HepG2 (cell line): Measurements from ENCODE around the gene CHAF1A. TPM values are rescaled to one million over a fixed set of nuclear protein-coding genes. Genes with fewer than 3 reads are reported as not detected.

Experiments
- ATAC-seq: fragments of 200-7000 bp; cut with Tn5 transposase; 3 replicates; pipeline ENCODE4 v1.9.1; 2020; ENCODE audit warnings: mild to moderate bottlenecking, moderate library complexity
- BruUV-seq: library from RNA; stranded (reverse); fragments of 400-500 nt; replicated peaks from 2 replicates; lab custom pipeline; 2021; lab: Mats Ljungman, UMichigan
- CTCF ChIA-PET: fragments of 300-600 bp; formaldehyde crosslinking; extraction: SDS; loops from one replicate; lab custom pipeline; 2021; ENCODE audit warnings: low total read pairs, inconsistent platforms, low intra/inter-chr PET ratio; lab: Yijun Ruan, JAX
- POLR2A ChIA-PET: fragments of 350-600 bp; sonication (Branson Sonifier 250); formaldehyde crosslinking; loops from one replicate; lab custom pipeline; 2020; ENCODE audit warnings: antibody characterized with exemption, inconsistent platforms; lab: Yijun Ruan, JAX
- DNase-seq: peaks from one replicate; pipeline ENCODE4 v3.0.0-alpha.2; 2015; ENCODE audit warnings: low spot score
- FAIRE-seq: peaks from 3 replicates; lab custom pipeline; 2011; peaks lifted over from hg19 to GRCh38; lab: Jason Lieb, UNC
- H2AFZ ChIP-seq: one replicate; pipeline ENCODE4 v1.6.1; 2011; ENCODE audit warnings: low read length, inconsistent platforms
- H3K27ac ChIP-seq: fragments of 300-600 bp; 3 replicates; pipeline ENCODE4 v1.8.0; 2011; ENCODE audit warnings: mixed run types, mild to moderate bottlenecking, mixed read lengths, low read length, inconsistent platforms; ENCODE audit not compliant: insufficient read depth; ENCODE audit errors: extremely low read length
- H3K27me3 ChIP-seq, 2 experiments: fragments of 200-600 bp in 1 of 2; 2 replicates in 1 of 2; 3 replicates in 1 of 2; pipeline versions ENCODE4 v1.6.0 to v1.8.0; 2011; ENCODE audit warnings: low read length in 2 of 2, mild to moderate bottlenecking in 2 of 2, moderate library complexity in 2 of 2, inconsistent platforms in 1 of 2; ENCODE audit not compliant: insufficient read depth in 2 of 2, control insufficient read depth in 1 of 2
- H3K36me3 ChIP-seq, 2 experiments: fragments of 200-600 bp in 1 of 2; replicated peaks in 1 of 2; 2 replicates in 1 of 2; 3 replicates in 1 of 2; pipeline versions ENCODE4 v1.5.1 to v1.8.0; 2011; ENCODE audit warnings: low read length in 2 of 2, inconsistent platforms in 1 of 2; ENCODE audit not compliant: insufficient read depth in 2 of 2, control insufficient read depth in 1 of 2
- H3K4me1 ChIP-seq: 2 replicates; pipeline ENCODE4 v1.5.1; 2012; ENCODE audit warnings: low read length, inconsistent platforms; ENCODE audit not compliant: insufficient read depth
- H3K4me2 ChIP-seq: 2 replicates; pipeline ENCODE4 v1.6.0; 2011; ENCODE audit warnings: low read depth, low read length, inconsistent platforms
- H3K4me3 ChIP-seq, 3 experiments: fragments of 200-600 bp in 1 of 3; sonication (generic), shearing (Covaris generic) in 1 of 3; replicated peaks in 1 of 3; 2 replicates each; pipeline ENCODE4 v1.5.1; 2011 to 2016; ENCODE audit warnings: low read length in 3 of 3, inconsistent platforms in 2 of 3, low read depth in 2 of 3, mild to moderate bottlenecking in 2 of 3, control low read depth in 1 of 3, mixed read lengths in 1 of 3; ENCODE audit not compliant: insufficient read depth in 1 of 3
- H3K79me2 ChIP-seq: one replicate; pipeline ENCODE4 v1.6.1; 2011; ENCODE audit warnings: low read length, inconsistent platforms; ENCODE audit not compliant: insufficient read depth
- H3K9ac ChIP-seq: 2 replicates; pipeline ENCODE4 v1.6.0; 2011; ENCODE audit warnings: mild to moderate bottlenecking, low read depth, low read length, inconsistent platforms; ENCODE audit not compliant: insufficient read depth
- H3K9me3 ChIP-seq: 2 replicates; pipeline ENCODE4 v1.5.1; 2012; ENCODE audit warnings: mild to moderate bottlenecking, low read length
- H4K20me1 ChIP-seq: 2 replicates; pipeline ENCODE4 v1.6.0; 2011; ENCODE audit warnings: inconsistent platforms, mild to moderate bottlenecking, low read length, moderate library complexity; ENCODE audit not compliant: insufficient read depth
- ATM ChIP-seq: fragments of 450-650 bp; IDR thresholded peaks from 2 replicates; pipeline ENCODE4 v1.7.1; 2017; ENCODE audit warnings: mild to moderate bottlenecking, borderline replicate concordance
- IRF1 ChIP-seq: sonication (generic); formaldehyde crosslinking; IDR thresholded peaks from 2 replicates; pipeline ENCODE4 v1.4.0; 2020; ENCODE audit warnings: low read depth, mild to moderate bottlenecking, missing genetic modification reagents
- JUND ChIP-seq: sonication (generic); formaldehyde crosslinking; IDR thresholded peaks from 2 replicates; pipeline ENCODE4 v1.8.0; 2022; ENCODE audit warnings: mild to moderate bottlenecking, missing genetic modification reagents
- PRPF4 ChIP-seq: fragments of 200-400 bp; formaldehyde crosslinking; IDR thresholded peaks from 2 replicates; pipeline ENCODE4 v1.6.1; 2016; ENCODE audit warnings: low read length, low read depth; ENCODE audit not compliant: poor library complexity, severe bottlenecking
- SCMH1 ChIP-seq: sonication (generic); formaldehyde crosslinking; IDR thresholded peaks from 2 replicates; pipeline ENCODE4 v1.9.0; 2021; ENCODE audit warnings: missing genetic modification reagents, mild to moderate bottlenecking, borderline replicate concordance
- SIX1 ChIP-seq: sonication (generic); formaldehyde crosslinking; IDR thresholded peaks from 2 replicates; pipeline ENCODE4 v1.4.0; 2020; ENCODE audit warnings: missing genetic modification reagents, borderline replicate concordance
- SUZ12 ChIP-seq: fragments of 150-350 bp; IDR thresholded peaks from 2 replicates; pipeline ENCODE4 v1.6.1; 2014; ENCODE audit warnings: low read depth, low read length
- THAP11 ChIP-seq: IDR thresholded peaks from 2 replicates; pipeline ENCODE4 v1.6.1; 2016; ENCODE audit warnings: missing biosample characterization, missing genetic modification reagents
- ZNF274 ChIP-seq: sonication (generic); formaldehyde crosslinking; IDR thresholded peaks from 2 replicates; pipeline ENCODE4 v1.5.1; 2020; ENCODE audit warnings: mild to moderate bottlenecking, missing genetic modification reagents
- ZNF292 ChIP-seq: sonication (generic); formaldehyde crosslinking; IDR thresholded peaks from 2 replicates; pipeline ENCODE4 v1.8.1; 2022; ENCODE audit warnings: mild to moderate bottlenecking, low read depth, missing genetic modification reagents, borderline replicate concordance
- ZNF460 ChIP-seq: sonication (generic); formaldehyde crosslinking; IDR thresholded peaks from 2 replicates; pipeline ENCODE4 v1.5.1; 2020; ENCODE audit warnings: missing genetic modification reagents, mild to moderate bottlenecking, borderline replicate concordance
- ZNF468 ChIP-seq: sonication (generic); formaldehyde crosslinking; IDR thresholded peaks from 2 replicates; pipeline ENCODE4 v1.8.0; 2022; ENCODE audit warnings: mild to moderate bottlenecking, moderate library complexity, missing genetic modification reagents
- ZNF776 ChIP-seq: sonication (generic); formaldehyde crosslinking; IDR thresholded peaks from 2 replicates; pipeline ENCODE4 v1.4.0; 2020; ENCODE audit warnings: mild to moderate bottlenecking, missing genetic modification reagents
- ZSCAN9 ChIP-seq: IDR thresholded peaks from 2 replicates; pipeline ENCODE4 v1.6.1; 2016; ENCODE audit warnings: borderline replicate concordance
- WGBS: methylation state at CpG from one replicate; pipeline ENCODE4 v1.1.6; 2017; ENCODE audit warnings: low lambda C conversion rate; 5-methylcytosine and 5-hydroxymethylcytosine counted together
- in situ Hi-C: cut with HindIII; loops from 2 replicates; pipeline ENCODE4 v1.10.0; 2017; ENCODE audit warnings: low pct_unique_long_range_greater_than_20kb; ENCODE audit not compliant: extremely low pct_ligation_motif_present
- intact Hi-C: fragments of 100-400 bp; cut with micrococcal nuclease; formaldehyde crosslinking; loops from one replicate; pipeline ENCODE4 v1.10.0; 2022; ENCODE audit not compliant: unreplicated experiment
- polyA plus RNA-seq, 8 experiments: library from polyadenylated mRNA; depleted of rRNA in 3 of 8; stranded (reverse) in 7 of 8; unstranded in 1 of 8; fragments of >200 nt; fragmentation: Illumina TruSeq in 4 of 8; extraction: Trizol in 4 of 8; gene quantifications; 2 replicates each; pipeline versions ENCODE4 v1.2.1 to v1.2.3, GENCODE V29; 2011 to 2016; ENCODE audit warnings: low read depth in 4 of 8, missing spikeins in 1 of 8, mixed read lengths in 1 of 8; ENCODE audit not compliant: insufficient read depth in 1 of 8
- total RNA-seq, 5 experiments: library from RNA; depleted of rRNA; stranded (reverse); fragments of >200 nt; fragmentation: Illumina TruSeq; extraction: Trizol; gene quantifications; 2 replicates each; pipeline ENCODE4 v1.2.3, GENCODE V29; 2016; ENCODE audit warnings: low read depth in 1 of 5
- TF ChIP-seq, protein P1 (sequence below): sonication (generic); formaldehyde crosslinking; IDR thresholded peaks from 2 replicates; pipeline ENCODE4 v1.5.0; 2020; ENCODE audit warnings: missing genetic modification reagents
- TF ChIP-seq, protein P2 (sequence below): sonication (generic); formaldehyde crosslinking; IDR thresholded peaks from 2 replicates; pipeline ENCODE4; 2020; ENCODE audit warnings: missing genetic modification reagents, mild to moderate bottlenecking, borderline replicate concordance
- TF ChIP-seq, protein P3 (sequence below): sonication (generic); formaldehyde crosslinking; IDR thresholded peaks from 2 replicates; pipeline ENCODE4 v1.5.0; 2020; ENCODE audit warnings: mild to moderate bottlenecking, missing genetic modification reagents, borderline replicate concordance

CHAF1A gene
- total and polyA plus RNA-seq, 2 of the 13 experiments (the other 11 are each of a cell fraction or from before 2014, with no cell fraction given), result 11.0 to 34.8 TPM

DNA sequence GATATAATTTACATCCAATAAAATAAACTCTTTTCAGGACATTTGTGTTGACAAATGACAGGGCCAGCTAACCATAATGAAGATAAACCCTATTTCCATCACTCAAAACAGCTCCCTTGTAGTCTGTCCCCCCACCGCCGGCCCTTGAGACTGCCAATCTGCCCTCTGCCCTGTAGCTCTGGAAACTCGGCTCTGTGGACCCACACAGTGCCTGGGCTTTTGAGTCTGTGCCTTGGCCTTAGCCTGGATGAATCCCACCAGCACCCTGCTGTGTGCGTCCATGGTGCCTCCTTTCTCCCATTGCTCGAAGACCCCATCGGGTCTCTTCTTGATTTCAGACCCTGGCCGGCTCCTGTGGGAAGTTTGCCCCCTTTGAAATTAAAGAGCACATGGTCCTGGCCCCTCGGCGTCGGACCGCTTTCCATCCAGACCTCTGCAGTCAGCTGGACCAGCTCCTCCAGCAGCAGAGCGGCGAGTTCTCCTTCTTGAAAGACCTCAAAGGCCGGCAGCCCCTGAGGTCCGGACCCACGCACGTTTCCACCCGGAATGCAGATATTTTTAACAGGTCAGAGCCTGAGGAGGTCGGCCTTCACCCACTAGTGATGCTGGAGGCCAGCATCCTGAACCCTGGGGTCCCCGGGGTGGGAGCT lies 26.0 kb downstream of the CHAF1A start (continued):
- TF ChIP-seq SIX1 (CRISPR knock-in tag) (no peak), ZNF776 (no peak), PRPF4 (no peak), THAP11 (CRISPR knock-in tag) (no peak)

GRCh38 chr19:4429256-4429655 lies 26.8 kb downstream of the CHAF1A start:
- intact Hi-C loops (no loop called here), in situ Hi-C loops (no loop called here)
- H3K27me3 ChIP-seq, result no peaks in the 10 kb centered on the region
- no peak overlapping the region for H2AFZ ChIP-seq
- BruUV-seq, result no TSS peak
- WGBS, result 97% methylated on average over 15 of the region's 16 CpGs
- H3K36me3 ChIP-seq, result peaks cover 24 to 68% of the 10 kb centered on the region in 2 experiments
- no peak for ATAC-seq
- no peaks in the 10 kb centered on the region for H4K20me1 ChIP-seq
- ChIA-PET CTCF (no interaction called here), POLR2A (no interaction called here)
- no peak overlapping the region for H3K4me3 ChIP-seq
- H3K9me3 ChIP-seq, result no peaks in the 10 kb centered on the region
- DNase-seq, result no peak
- H3K4me2 ChIP-seq, result no peak overlapping the region
- no peaks in the 10 kb centered on the region for H3K79me2 ChIP-seq
- no peak overlapping the region for H3K27ac ChIP-seq
- no peak for FAIRE-seq
- no peak overlapping the region for H3K9ac ChIP-seq
- H3K4me1 ChIP-seq, result peaks cover 3% of the 10 kb centered on the region; the same call in 1 of the 2 replicates
- TF ChIP-seq ATM (no peak), SCMH1 (no peak), ZSCAN9 (CRISPR knock-in tag) (no peak), SUZ12 (no peak), ZNF460 (CRISPR knock-in tag) (no peak), ZNF468 (no peak), JUND (CRISPR knock-in tag) (no peak), IRF1 (CRISPR knock-in tag) (no peak), ZNF292 (no peak), ZNF274 (no peak)
- TF ChIP-seq, protein P1, sequence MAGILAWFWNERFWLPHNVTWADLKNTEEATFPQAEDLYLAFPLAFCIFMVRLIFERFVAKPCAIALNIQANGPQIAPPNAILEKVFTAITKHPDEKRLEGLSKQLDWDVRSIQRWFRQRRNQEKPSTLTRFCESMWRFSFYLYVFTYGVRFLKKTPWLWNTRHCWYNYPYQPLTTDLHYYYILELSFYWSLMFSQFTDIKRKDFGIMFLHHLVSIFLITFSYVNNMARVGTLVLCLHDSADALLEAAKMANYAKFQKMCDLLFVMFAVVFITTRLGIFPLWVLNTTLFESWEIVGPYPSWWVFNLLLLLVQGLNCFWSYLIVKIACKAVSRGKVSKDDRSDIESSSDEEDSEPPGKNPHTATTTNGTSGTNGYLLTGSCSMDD, result no peak
- TF ChIP-seq, protein P2, sequence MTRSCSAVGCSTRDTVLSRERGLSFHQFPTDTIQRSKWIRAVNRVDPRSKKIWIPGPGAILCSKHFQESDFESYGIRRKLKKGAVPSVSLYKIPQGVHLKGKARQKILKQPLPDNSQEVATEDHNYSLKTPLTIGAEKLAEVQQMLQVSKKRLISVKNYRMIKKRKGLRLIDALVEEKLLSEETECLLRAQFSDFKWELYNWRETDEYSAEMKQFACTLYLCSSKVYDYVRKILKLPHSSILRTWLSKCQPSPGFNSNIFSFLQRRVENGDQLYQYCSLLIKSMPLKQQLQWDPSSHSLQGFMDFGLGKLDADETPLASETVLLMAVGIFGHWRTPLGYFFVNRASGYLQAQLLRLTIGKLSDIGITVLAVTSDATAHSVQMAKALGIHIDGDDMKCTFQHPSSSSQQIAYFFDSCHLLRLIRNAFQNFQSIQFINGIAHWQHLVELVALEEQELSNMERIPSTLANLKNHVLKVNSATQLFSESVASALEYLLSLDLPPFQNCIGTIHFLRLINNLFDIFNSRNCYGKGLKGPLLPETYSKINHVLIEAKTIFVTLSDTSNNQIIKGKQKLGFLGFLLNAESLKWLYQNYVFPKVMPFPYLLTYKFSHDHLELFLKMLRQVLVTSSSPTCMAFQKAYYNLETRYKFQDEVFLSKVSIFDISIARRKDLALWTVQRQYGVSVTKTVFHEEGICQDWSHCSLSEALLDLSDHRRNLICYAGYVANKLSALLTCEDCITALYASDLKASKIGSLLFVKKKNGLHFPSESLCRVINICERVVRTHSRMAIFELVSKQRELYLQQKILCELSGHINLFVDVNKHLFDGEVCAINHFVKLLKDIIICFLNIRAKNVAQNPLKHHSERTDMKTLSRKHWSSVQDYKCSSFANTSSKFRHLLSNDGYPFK, result no peak
- TF ChIP-seq, protein P3, sequence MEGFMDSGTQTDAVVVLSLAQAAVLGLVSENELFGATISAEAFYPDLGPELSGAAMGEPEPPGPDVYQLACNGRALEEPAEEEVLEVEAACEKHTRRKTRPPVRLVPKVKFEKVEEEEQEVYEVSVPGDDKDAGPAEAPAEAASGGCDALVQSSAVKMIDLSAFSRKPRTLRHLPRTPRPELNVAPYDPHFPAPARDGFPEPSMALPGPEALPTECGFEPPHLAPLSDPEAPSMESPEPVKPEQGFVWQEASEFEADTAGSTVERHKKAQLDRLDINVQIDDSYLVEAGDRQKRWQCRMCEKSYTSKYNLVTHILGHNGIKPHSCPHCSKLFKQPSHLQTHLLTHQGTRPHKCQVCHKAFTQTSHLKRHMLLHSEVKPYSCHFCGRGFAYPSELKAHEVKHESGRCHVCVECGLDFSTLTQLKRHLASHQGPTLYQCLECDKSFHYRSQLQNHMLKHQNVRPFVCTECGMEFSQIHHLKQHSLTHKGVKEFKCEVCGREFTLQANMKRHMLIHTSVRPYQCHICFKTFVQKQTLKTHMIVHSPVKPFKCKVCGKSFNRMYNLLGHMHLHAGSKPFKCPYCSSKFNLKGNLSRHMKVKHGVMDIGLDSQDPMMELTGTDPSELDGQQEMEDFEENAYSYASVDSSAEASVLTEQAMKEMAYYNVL, result no peak
